ENCODE data around the gene RERE.

RERE gene

GRCh38 chr1:8763888-8764287, 53.6 kb downstream of the RERE start:
- Histone ChIP-seq H3K4me3 (ENCODE audit: insufficient read depth, low read depth, low read length, poor library complexity, severe bottlenecking) (no peak overlapping the region), H3K27me3 (replicated peaks; ENCODE audit: control insufficient read depth, insufficient read depth, low read length, poor library complexity, severe bottlenecking) (no peaks in the 10 kb centered on the region), H3K36me3 (ENCODE audit: control insufficient read depth, insufficient read depth, low read length) (no peaks in the 10 kb centered on the region), H3K4me1 (ENCODE audit: control insufficient read depth, insufficient read depth, low read length, poor library complexity, severe bottlenecking) (no peaks in the 10 kb centered on the region), H3K27ac (ENCODE audit: insufficient read depth, low read length, poor library complexity, severe bottlenecking) (no peak overlapping the region), H3K9me3 (ENCODE audit: control insufficient read depth, low read length) (no peaks in the 10 kb centered on the region)
- DNase-seq = no peak

GRCh38 chr1:8754993-8755392, 62.4 kb downstream of the RERE start:
- H3K36me3 ChIP-seq (ENCODE audit: control insufficient read depth, insufficient read depth, low read length) = no peaks in the 10 kb centered on the region
- no peak for DNase-seq
- H3K4me3 ChIP-seq (ENCODE audit: insufficient read depth, low read depth, low read length, poor library complexity, severe bottlenecking) = no peak overlapping the region
- H3K9me3 ChIP-seq (ENCODE audit: control insufficient read depth, low read length) = no peaks in the 10 kb centered on the region
- no peaks in the 10 kb centered on the region for H3K27me3 ChIP-seq (replicated peaks; ENCODE audit: control insufficient read depth, insufficient read depth, low read length, poor library complexity, severe bottlenecking)
- no peaks in the 10 kb centered on the region for H3K4me1 ChIP-seq (ENCODE audit: control insufficient read depth, insufficient read depth, low read length, poor library complexity, severe bottlenecking)
- H3K27ac ChIP-seq (ENCODE audit: insufficient read depth, low read length, poor library complexity, severe bottlenecking) = no peak overlapping the region

- no peak for DNase-seq
- Histone ChIP-seq H3K27ac (ENCODE audit: insufficient read depth, low read length, poor library complexity, severe bottlenecking) (no peak overlapping the region), H3K9me3 (ENCODE audit: control insufficient read depth, low read length) (no peaks in the 10 kb centered on the region), H3K36me3 (ENCODE audit: control insufficient read depth, insufficient read depth, low read length) (no peaks in the 10 kb centered on the region), H3K27me3 (replicated peaks; ENCODE audit: control insufficient read depth, insufficient read depth, low read length, poor library complexity, severe bottlenecking) (no peaks in the 10 kb centered on the region), H3K4me1 (ENCODE audit: control insufficient read depth, insufficient read depth, low read length, poor library complexity, severe bottlenecking) (no peaks in the 10 kb centered on the region), H3K4me3 (ENCODE audit: insufficient read depth, low read depth, low read length, poor library complexity, severe bottlenecking) (no peak overlapping the region)
These were observed 63.2 kb downstream of the RERE start for GRCh38 chr1:8754247-8754650.

GRCh38 chr1:8753736-8754135, 63.7 kb downstream of the RERE start:
- H3K36me3 ChIP-seq (ENCODE audit: control insufficient read depth, insufficient read depth, low read length) = no peaks in the 10 kb centered on the region
- H3K27ac ChIP-seq (ENCODE audit: insufficient read depth, low read length, poor library complexity, severe bottlenecking) = no peak overlapping the region
- DNase-seq = no peak
- H3K4me1 ChIP-seq (ENCODE audit: control insufficient read depth, insufficient read depth, low read length, poor library complexity, severe bottlenecking) = no peaks in the 10 kb centered on the region
- no peaks in the 10 kb centered on the region for H3K9me3 ChIP-seq (ENCODE audit: control insufficient read depth, low read length)
- H3K4me3 ChIP-seq (ENCODE audit: insufficient read depth, low read depth, low read length, poor library complexity, severe bottlenecking) = no peak overlapping the region
- no peaks in the 10 kb centered on the region for H3K27me3 ChIP-seq (replicated peaks; ENCODE audit: control insufficient read depth, insufficient read depth, low read length, poor library complexity, severe bottlenecking)

- no peak overlapping the region for H3K27ac ChIP-seq (ENCODE audit: insufficient read depth, low read length, poor library complexity, severe bottlenecking)
- H3K9me3 ChIP-seq (ENCODE audit: control insufficient read depth, low read length) = no peaks in the 10 kb centered on the region
- DNase-seq = no peak
- H3K4me3 ChIP-seq (ENCODE audit: insufficient read depth, low read depth, low read length, poor library complexity, severe bottlenecking) = no peak overlapping the region
- no peaks in the 10 kb centered on the region for H3K36me3 ChIP-seq (ENCODE audit: control insufficient read depth, insufficient read depth, low read length)
- H3K4me1 ChIP-seq (ENCODE audit: control insufficient read depth, insufficient read depth, low read length, poor library complexity, severe bottlenecking) = no peaks in the 10 kb centered on the region
- H3K27me3 ChIP-seq (replicated peaks; ENCODE audit: control insufficient read depth, insufficient read depth, low read length, poor library complexity, severe bottlenecking) = no peaks in the 10 kb centered on the region
These were observed 64.3 kb downstream of the RERE start for GRCh38 chr1:8752921-8753713.

- DNase-seq = no peak
- Histone ChIP-seq H3K27me3 (replicated peaks; ENCODE audit: control insufficient read depth, insufficient read depth, low read length, poor library complexity, severe bottlenecking) (no peaks in the 10 kb centered on the region), H3K36me3 (ENCODE audit: control insufficient read depth, insufficient read depth, low read length) (no peaks in the 10 kb centered on the region), H3K4me1 (ENCODE audit: control insufficient read depth, insufficient read depth, low read length, poor library complexity, severe bottlenecking) (no peaks in the 10 kb centered on the region), H3K9me3 (ENCODE audit: control insufficient read depth, low read length) (no peaks in the 10 kb centered on the region), H3K27ac (ENCODE audit: insufficient read depth, low read length, poor library complexity, severe bottlenecking) (no peak overlapping the region), H3K4me3 (ENCODE audit: insufficient read depth, low read depth, low read length, poor library complexity, severe bottlenecking) (no peak overlapping the region)
These were observed 65.0 kb downstream of the RERE start for GRCh38 chr1:8752411-8752810.

GRCh38 chr1:8751984-8752383, 65.5 kb downstream of the RERE start:
- Histone ChIP-seq H3K4me3 (ENCODE audit: insufficient read depth, low read depth, low read length, poor library complexity, severe bottlenecking) (no peak overlapping the region), H3K9me3 (ENCODE audit: control insufficient read depth, low read length) (no peaks in the 10 kb centered on the region), H3K27ac (ENCODE audit: insufficient read depth, low read length, poor library complexity, severe bottlenecking) (no peak overlapping the region), H3K4me1 (ENCODE audit: control insufficient read depth, insufficient read depth, low read length, poor library complexity, severe bottlenecking) (no peaks in the 10 kb centered on the region), H3K27me3 (replicated peaks; ENCODE audit: control insufficient read depth, insufficient read depth, low read length, poor library complexity, severe bottlenecking) (no peaks in the 10 kb centered on the region), H3K36me3 (ENCODE audit: control insufficient read depth, insufficient read depth, low read length) (no peaks in the 10 kb centered on the region)
- DNase-seq = no peak

- Histone ChIP-seq H3K27me3 (replicated peaks; ENCODE audit: control insufficient read depth, insufficient read depth, low read length, poor library complexity, severe bottlenecking) (no peaks in the 10 kb centered on the region), H3K9me3 (ENCODE audit: control insufficient read depth, low read length) (no peaks in the 10 kb centered on the region), H3K27ac (ENCODE audit: insufficient read depth, low read length, poor library complexity, severe bottlenecking) (no peak overlapping the region), H3K4me3 (ENCODE audit: insufficient read depth, low read depth, low read length, poor library complexity, severe bottlenecking) (no peak overlapping the region), H3K4me1 (ENCODE audit: control insufficient read depth, insufficient read depth, low read length, poor library complexity, severe bottlenecking) (no peaks in the 10 kb centered on the region), H3K36me3 (ENCODE audit: control insufficient read depth, insufficient read depth, low read length) (no peaks in the 10 kb centered on the region)
- DNase-seq = no peak
These were observed 69.3 kb downstream of the RERE start for GRCh38 chr1:8747879-8748825.

GRCh38 chr1:8746554-8746953, 70.9 kb downstream of the RERE start:
- H3K9me3 ChIP-seq (ENCODE audit: control insufficient read depth, low read length) = no peaks in the 10 kb centered on the region
- no peak overlapping the region for H3K27ac ChIP-seq (ENCODE audit: insufficient read depth, low read length, poor library complexity, severe bottlenecking)
- H3K4me3 ChIP-seq (ENCODE audit: insufficient read depth, low read depth, low read length, poor library complexity, severe bottlenecking) = no peak overlapping the region
- no peak for DNase-seq
- H3K27me3 ChIP-seq (replicated peaks; ENCODE audit: control insufficient read depth, insufficient read depth, low read length, poor library complexity, severe bottlenecking) = no peaks in the 10 kb centered on the region
- H3K36me3 ChIP-seq (ENCODE audit: control insufficient read depth, insufficient read depth, low read length) = no peaks in the 10 kb centered on the region
- no peaks in the 10 kb centered on the region for H3K4me1 ChIP-seq (ENCODE audit: control insufficient read depth, insufficient read depth, low read length, poor library complexity, severe bottlenecking)

All from effector memory CD4-positive, alpha-beta T cell (primary cell).